Measurements from ENCODE around the gene LMO7. TPM values are rescaled to one million over a fixed set of nuclear protein-coding genes. Genes with fewer than 3 reads are reported as not detected.

Gene LMO7
- total RNA-seq, 1 donor from 2014 or later, result 446 TPM

DNA sequence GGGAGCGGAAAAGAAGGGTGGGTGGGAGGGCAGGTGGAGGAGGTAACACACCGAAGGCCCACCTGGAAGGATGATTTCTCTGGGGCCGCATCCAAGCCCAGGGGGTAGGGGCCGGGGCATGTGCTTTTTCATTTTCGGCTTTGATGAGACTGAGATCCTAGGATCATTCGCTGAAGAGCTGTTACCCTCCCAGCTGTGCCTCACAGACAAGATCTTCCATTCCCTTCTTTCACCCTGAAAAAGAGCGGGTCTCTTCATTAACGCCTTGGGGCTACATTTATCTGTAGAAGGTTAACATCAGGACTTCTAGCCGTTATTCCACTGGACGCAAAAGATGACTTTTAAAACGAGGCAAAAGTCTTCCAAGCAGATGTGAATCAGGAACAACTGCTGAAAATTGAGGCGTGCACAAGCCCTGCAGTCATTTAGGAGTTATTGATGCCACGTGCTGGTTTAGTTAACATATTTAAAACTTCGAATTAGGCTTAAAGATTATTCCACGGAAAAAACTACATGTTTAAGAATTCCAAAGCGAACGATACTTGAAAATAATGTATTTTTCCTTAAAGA is 1.1 kb downstream of the LMO7 start:
- intact Hi-C loops (cut with micrococcal nuclease), result no loop called here
- no peaks in the 10 kb centered on the region for H3K36me3 ChIP-seq
- DNase-seq, result no peak
- peaks cover 18% of the 10 kb centered on the region for H3K27me3 ChIP-seq (ENCODE audit: low read depth)
- H3K4me3 ChIP-seq, result peak overlapping the region; percentile 82
- peaks cover 23% of the 10 kb centered on the region for H3K4me1 ChIP-seq
- TF ChIP-seq CTCF (IDR thresholded peaks at IDR 0.05; ENCODE audit: borderline replicate concordance), result no peak
- H3K27ac ChIP-seq (replicated peaks), result no peak overlapping the region
- H3K9me3 ChIP-seq (replicated peaks), result no peaks in the 10 kb centered on the region

- no peak for TF ChIP-seq CTCF (IDR thresholded peaks at IDR 0.05; ENCODE audit: borderline replicate concordance)
- Histone ChIP-seq H3K9me3 (replicated peaks) (no peaks in the 10 kb centered on the region), H3K4me3 (no peak overlapping the region), H3K27me3 (ENCODE audit: low read depth) (peaks cover 18% of the 10 kb centered on the region), H3K36me3 (no peaks in the 10 kb centered on the region), H3K27ac (replicated peaks) (no peak overlapping the region), H3K4me1 (peaks cover 23% of the 10 kb centered on the region)
- intact Hi-C loops (cut with micrococcal nuclease), result no loop called here
- no peak for DNase-seq
Observed at GRCh38 chr13:75639454-75639853, 3.3 kb downstream of the LMO7 start.

GRCh38 chr13:75641026-75641425 is 4.9 kb downstream of the LMO7 start:
- H3K27me3 ChIP-seq (ENCODE audit: low read depth), result peaks cover 18% of the 10 kb centered on the region
- peaks cover 13% of the 10 kb centered on the region for H3K4me1 ChIP-seq
- H3K27ac ChIP-seq (replicated peaks), result no peak overlapping the region
- H3K4me3 ChIP-seq, result no peak overlapping the region
- no peaks in the 10 kb centered on the region for H3K9me3 ChIP-seq (replicated peaks)
- H3K36me3 ChIP-seq, result no peaks in the 10 kb centered on the region
- intact Hi-C loops (cut with micrococcal nuclease), result no loop called here
- TF ChIP-seq CTCF (IDR thresholded peaks at IDR 0.05; ENCODE audit: borderline replicate concordance), result no peak
- no peak for DNase-seq

- H3K9me3 ChIP-seq (replicated peaks), result no peaks in the 10 kb centered on the region
- no peak for DNase-seq
Observed at GRCh38 chr13:75643182-75643581, 7.1 kb downstream of the LMO7 start.

DNA sequence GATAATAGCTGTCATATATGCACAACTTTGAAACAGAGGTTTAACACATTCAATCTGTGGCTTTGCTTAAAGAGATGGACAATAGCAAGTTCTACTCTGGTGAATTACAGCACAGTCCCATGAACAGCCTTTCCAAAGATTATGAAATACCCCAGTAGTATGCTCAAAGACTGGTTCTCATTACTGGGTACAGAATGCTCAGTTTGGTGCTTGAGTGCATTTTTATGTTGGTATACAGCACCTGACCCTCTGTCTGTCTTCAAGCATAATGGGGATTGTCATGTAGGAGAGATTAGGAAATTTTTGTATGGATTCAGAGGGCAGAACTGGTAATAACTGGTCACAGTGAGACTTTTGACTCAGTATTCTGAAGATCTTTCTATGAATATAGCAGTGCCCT is 7.6 kb downstream of the LMO7 start:
- Histone ChIP-seq H3K27me3 (ENCODE audit: low read depth) (no peaks in the 10 kb centered on the region), H3K4me3 (no peak overlapping the region), H3K4me1 (no peaks in the 10 kb centered on the region), H3K36me3 (no peaks in the 10 kb centered on the region), H3K9me3 (replicated peaks) (no peaks in the 10 kb centered on the region), H3K27ac (replicated peaks) (no peak overlapping the region)
- intact Hi-C loops (cut with micrococcal nuclease), result no loop called here
- no peak for DNase-seq
- no peak for TF ChIP-seq CTCF (IDR thresholded peaks at IDR 0.05; ENCODE audit: borderline replicate concordance)

More at GRCh38 chr13:75643182-75643581, 7.1 kb downstream of the LMO7 start:
- Histone ChIP-seq H3K4me3 (no peak overlapping the region), H3K36me3 (no peaks in the 10 kb centered on the region), H3K4me1 (no peaks in the 10 kb centered on the region), H3K27me3 (ENCODE audit: low read depth) (no peaks in the 10 kb centered on the region), H3K27ac (replicated peaks) (no peak overlapping the region)
- TF ChIP-seq CTCF (IDR thresholded peaks at IDR 0.05; ENCODE audit: borderline replicate concordance), result no peak
- intact Hi-C loops (cut with micrococcal nuclease), result no loop called here

Data from left ventricle myocardium inferior (tissue), 1 donor.